HCT116 (cell line): ENCODE measurements around the gene SLIT1. TPM values are rescaled to one million over a fixed set of nuclear protein-coding genes. Genes with fewer than 3 reads are reported as not detected.

Experiments
- ATAC-seq: fragments of 200-7000 bp; cut with Tn5 transposase; 2 replicates; pipeline ENCODE4 v1.9.1; 2020; ENCODE audit warnings: mild to moderate bottlenecking, moderate library complexity
- BruUV-seq: library from RNA; stranded (reverse); fragments of 400-500 nt; replicated peaks from 2 replicates; lab custom pipeline; 2021; lab: Mats Ljungman, UMichigan
- CTCF ChIA-PET: fragments of 300-600 bp; sonication (Branson Sonifier 250); formaldehyde crosslinking; loops from one replicate; lab custom pipeline; 2021; ENCODE audit warnings: antibody characterized with exemption; lab: Charles Lee
- POLR2A ChIA-PET: fragments of 300-600, 350-600 bp; sonication (Branson Sonifier 250); formaldehyde crosslinking; loops from one replicate; lab custom pipeline; 2021; ENCODE audit warnings: antibody characterized with exemption; lab: Charles Lee
- RAD21 ChIA-PET, 2 experiments: fragments of 300-600 bp; sonication (Branson Sonifier 250); formaldehyde crosslinking; loops; one replicate each; lab custom pipeline; 2023; ENCODE audit warnings: low total read pairs in 2 of 2; ENCODE audit not compliant: uncharacterized antibody in 2 of 2, unreplicated experiment in 2 of 2, low non-redundant PET in 1 of 2; lab: Charles Lee
- DNase-seq: peaks from one replicate; pipeline ENCODE4 v3.0.0-alpha.2; 2010; ENCODE audit warnings: low read depth, low spot score
- H2AFZ ChIP-seq: fragments of 200-600 bp; shearing (Covaris generic), sonication (generic); 2 replicates; pipeline ENCODE4 v1.6.1; 2017; ENCODE audit warnings: low read depth, mixed run types, mixed read lengths, antibody characterized with exemption, low read length; ENCODE audit not compliant: poor library complexity, severe bottlenecking
- H3K27ac ChIP-seq: 2 replicates; pipeline ENCODE4 v1.5.1; 2012; ENCODE audit warnings: low read depth, low read length
- H3K27me3 ChIP-seq: fragments of 200-600 bp; sonication (generic); 2 replicates; pipeline ENCODE4 v1.6.1; 2016; ENCODE audit warnings: mixed run types, low read length, mixed read lengths; ENCODE audit not compliant: insufficient read depth
- H3K36me3 ChIP-seq, 2 experiments: fragments of 200-500 bp in 1 of 2; fragments of 200-600 bp in 1 of 2; sonication (Bioruptor generic) in 1 of 2; sonication (generic) in 1 of 2; 2 replicates each; pipeline versions ENCODE4 v1.5.1 to v1.6.1; 2014 to 2016; ENCODE audit warnings: low read length in 2 of 2, inconsistent platforms in 1 of 2, mixed read lengths in 1 of 2, mixed run types in 1 of 2; ENCODE audit not compliant: insufficient read depth in 2 of 2, control insufficient read depth in 1 of 2
- H3K4me1 ChIP-seq, 2 experiments: fragments of 200-600 bp in 1 of 2; sonication (generic) in 1 of 2; 2 replicates each; pipeline versions ENCODE4 v1.5.1 to v1.6.1; 2012 to 2017; ENCODE audit warnings: low read length in 2 of 2, inconsistent platforms in 1 of 2, mild to moderate bottlenecking in 1 of 2, mixed read lengths in 1 of 2, mixed run types in 1 of 2, moderate library complexity in 1 of 2; ENCODE audit not compliant: insufficient read depth in 2 of 2, control insufficient read depth in 1 of 2
- H3K4me2 ChIP-seq: fragments of 200-600 bp; sonication (generic); 2 replicates; pipeline ENCODE4 v1.6.1; 2017; ENCODE audit warnings: mixed run types, low read length, mixed read lengths
- H3K4me3 ChIP-seq, 2 experiments: fragments of 200-600 bp in 1 of 2; sonication (generic) in 1 of 2; replicated peaks in 1 of 2; 2 replicates each; pipeline ENCODE4 v1.5.1; 2011 to 2016; ENCODE audit warnings: low read length in 2 of 2, control low read depth in 1 of 2, low read depth in 1 of 2, mild to moderate bottlenecking in 1 of 2, mixed read lengths in 1 of 2, mixed run types in 1 of 2
- H3K79me2 ChIP-seq: fragments of 200-600 bp; sonication (generic); 2 replicates; pipeline ENCODE4 v1.6.1; 2017; ENCODE audit warnings: mild to moderate bottlenecking, mixed run types, low read length, moderate library complexity, mixed read lengths; ENCODE audit not compliant: insufficient read depth
- H3K9ac ChIP-seq: fragments of 200-600 bp; sonication (generic); 2 replicates; pipeline ENCODE4 v1.6.1; 2016; ENCODE audit warnings: low read length, mixed read lengths
- H3K9me2 ChIP-seq: fragments of 200-600 bp; sonication (generic), shearing (Covaris generic); 2 replicates; pipeline ENCODE4 v1.6.1; 2017; ENCODE audit warnings: mixed run types, mild to moderate bottlenecking, moderate library complexity; ENCODE audit not compliant: insufficient read depth
- H3K9me3 ChIP-seq, 2 experiments: fragments of 200-500 bp in 1 of 2; fragments of 200-600 bp in 1 of 2; sonication (Bioruptor generic) in 1 of 2; sonication (generic) in 1 of 2; 2 replicates each; pipeline ENCODE4 v1.6.1; 2014 to 2017; ENCODE audit warnings: low read length in 2 of 2, mixed read lengths in 2 of 2, inconsistent platforms in 1 of 2, low read depth in 1 of 2, mild to moderate bottlenecking in 1 of 2, mixed run types in 1 of 2, moderate library complexity in 1 of 2; ENCODE audit not compliant: control insufficient read depth in 1 of 2, insufficient read depth in 1 of 2
- H4K20me1 ChIP-seq: fragments of 200-600 bp; sonication (generic), shearing (Covaris generic); 2 replicates; pipeline ENCODE4 v1.6.1; 2017; ENCODE audit warnings: mixed run types, mild to moderate bottlenecking, moderate library complexity; ENCODE audit not compliant: insufficient read depth
- EZH2phosphoT487 ChIP-seq: fragments of 200-600 bp; IDR thresholded peaks from 2 replicates; pipeline ENCODE4 v1.6.1; 2018; ENCODE audit warnings: antibody characterized with exemption, borderline replicate concordance
- FOSL1 ChIP-seq: IDR thresholded peaks from 2 replicates; pipeline ENCODE4 v1.6.1; 2012; ENCODE audit warnings: low read depth
- TCF7L2 ChIP-seq: IDR thresholded peaks from 2 replicates; pipeline ENCODE4 v1.7.0; 2011; ENCODE audit warnings: borderline replicate concordance, inconsistent platforms; ENCODE audit not compliant: insufficient read depth, insufficient read length; ENCODE audit errors: extremely low read depth
- intact Hi-C: fragments of 100-400 bp; cut with micrococcal nuclease; formaldehyde crosslinking; loops from 2 replicates; pipeline ENCODE4 v1.10.0; 2022
- total RNA-seq: library from RNA; stranded (reverse); gene quantifications from one replicate; pipeline ENCODE4 v1.2.1, GENCODE V29; 2021; ENCODE audit not compliant: unreplicated experiment
- TF ChIP-seq, protein P1 (sequence below): IDR thresholded peaks from 2 replicates; pipeline ENCODE4 v1.6.1; 2012; ENCODE audit warnings: low read depth
- TF ChIP-seq, protein P2 (sequence below): IDR thresholded peaks from 2 replicates; pipeline ENCODE4 v1.6.1; 2011; ENCODE audit warnings: mild to moderate bottlenecking, low read length, moderate library complexity; ENCODE audit not compliant: insufficient replicate concordance; ENCODE audit errors: extremely low read depth

The SLIT1 gene
- total RNA-seq, 1 experiment from 2014 or later: 0.42 TPM

DNA sequence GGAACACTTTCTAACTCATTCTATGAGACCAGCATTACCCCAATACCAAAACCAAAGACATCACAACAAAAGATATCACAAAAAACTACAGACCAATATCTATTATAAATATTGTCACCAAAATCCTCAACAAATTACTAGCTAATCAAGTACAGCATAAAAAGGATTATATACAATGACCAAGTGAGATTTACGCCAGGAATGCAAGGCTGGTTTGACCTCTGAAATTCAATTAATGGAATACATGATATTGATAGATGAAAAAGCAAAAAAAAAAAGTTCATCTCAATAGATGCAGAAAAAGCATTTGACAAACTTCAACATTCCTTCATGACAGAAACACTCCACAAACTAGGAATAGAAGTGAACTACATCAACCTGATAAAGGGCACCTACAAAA is 178.3 kb downstream of the SLIT1 start:
- no peak overlapping the region for H3K27ac ChIP-seq
- ChIA-PET POLR2A (no interaction called here), RAD21 (no interaction called here), CTCF (no interaction called here)
- no peaks in the 10 kb centered on the region for H3K9me2 ChIP-seq
- no peaks in the 10 kb centered on the region for H3K27me3 ChIP-seq
- no peaks in the 10 kb centered on the region for H4K20me1 ChIP-seq
- H3K4me1 ChIP-seq: no peaks in the 10 kb centered on the region
- no peak overlapping the region for H3K4me2 ChIP-seq
- peaks cover 6 to 12% of the 10 kb centered on the region in 2 experiments; a peak in 2 of 4 replicates for H3K9me3 ChIP-seq
- H3K36me3 ChIP-seq: no peaks in the 10 kb centered on the region
- no peaks in the 10 kb centered on the region for H3K79me2 ChIP-seq
- intact Hi-C loops: no loop called here
- H3K9ac ChIP-seq: no peak overlapping the region
- DNase-seq (no peak), ATAC-seq (no peak)
- TF ChIP-seq TCF7L2 (no peak), FOSL1 (no peak), EZH2phosphoT487 (no peak)
- TF ChIP-seq, protein P1, sequence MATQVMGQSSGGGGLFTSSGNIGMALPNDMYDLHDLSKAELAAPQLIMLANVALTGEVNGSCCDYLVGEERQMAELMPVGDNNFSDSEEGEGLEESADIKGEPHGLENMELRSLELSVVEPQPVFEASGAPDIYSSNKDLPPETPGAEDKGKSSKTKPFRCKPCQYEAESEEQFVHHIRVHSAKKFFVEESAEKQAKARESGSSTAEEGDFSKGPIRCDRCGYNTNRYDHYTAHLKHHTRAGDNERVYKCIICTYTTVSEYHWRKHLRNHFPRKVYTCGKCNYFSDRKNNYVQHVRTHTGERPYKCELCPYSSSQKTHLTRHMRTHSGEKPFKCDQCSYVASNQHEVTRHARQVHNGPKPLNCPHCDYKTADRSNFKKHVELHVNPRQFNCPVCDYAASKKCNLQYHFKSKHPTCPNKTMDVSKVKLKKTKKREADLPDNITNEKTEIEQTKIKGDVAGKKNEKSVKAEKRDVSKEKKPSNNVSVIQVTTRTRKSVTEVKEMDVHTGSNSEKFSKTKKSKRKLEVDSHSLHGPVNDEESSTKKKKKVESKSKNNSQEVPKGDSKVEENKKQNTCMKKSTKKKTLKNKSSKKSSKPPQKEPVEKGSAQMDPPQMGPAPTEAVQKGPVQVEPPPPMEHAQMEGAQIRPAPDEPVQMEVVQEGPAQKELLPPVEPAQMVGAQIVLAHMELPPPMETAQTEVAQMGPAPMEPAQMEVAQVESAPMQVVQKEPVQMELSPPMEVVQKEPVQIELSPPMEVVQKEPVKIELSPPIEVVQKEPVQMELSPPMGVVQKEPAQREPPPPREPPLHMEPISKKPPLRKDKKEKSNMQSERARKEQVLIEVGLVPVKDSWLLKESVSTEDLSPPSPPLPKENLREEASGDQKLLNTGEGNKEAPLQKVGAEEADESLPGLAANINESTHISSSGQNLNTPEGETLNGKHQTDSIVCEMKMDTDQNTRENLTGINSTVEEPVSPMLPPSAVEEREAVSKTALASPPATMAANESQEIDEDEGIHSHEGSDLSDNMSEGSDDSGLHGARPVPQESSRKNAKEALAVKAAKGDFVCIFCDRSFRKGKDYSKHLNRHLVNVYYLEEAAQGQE: no peak
- TF ChIP-seq, protein P2, sequence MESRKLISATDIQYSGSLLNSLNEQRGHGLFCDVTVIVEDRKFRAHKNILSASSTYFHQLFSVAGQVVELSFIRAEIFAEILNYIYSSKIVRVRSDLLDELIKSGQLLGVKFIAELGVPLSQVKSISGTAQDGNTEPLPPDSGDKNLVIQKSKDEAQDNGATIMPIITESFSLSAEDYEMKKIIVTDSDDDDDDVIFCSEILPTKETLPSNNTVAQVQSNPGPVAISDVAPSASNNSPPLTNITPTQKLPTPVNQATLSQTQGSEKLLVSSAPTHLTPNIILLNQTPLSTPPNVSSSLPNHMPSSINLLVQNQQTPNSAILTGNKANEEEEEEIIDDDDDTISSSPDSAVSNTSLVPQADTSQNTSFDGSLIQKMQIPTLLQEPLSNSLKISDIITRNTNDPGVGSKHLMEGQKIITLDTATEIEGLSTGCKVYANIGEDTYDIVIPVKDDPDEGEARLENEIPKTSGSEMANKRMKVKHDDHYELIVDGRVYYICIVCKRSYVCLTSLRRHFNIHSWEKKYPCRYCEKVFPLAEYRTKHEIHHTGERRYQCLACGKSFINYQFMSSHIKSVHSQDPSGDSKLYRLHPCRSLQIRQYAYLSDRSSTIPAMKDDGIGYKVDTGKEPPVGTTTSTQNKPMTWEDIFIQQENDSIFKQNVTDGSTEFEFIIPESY: no peak
- no peak overlapping the region for H3K4me3 ChIP-seq
- no TSS peak for BruUV-seq
- no peak overlapping the region for H2AFZ ChIP-seq
